Measurements from ENCODE around the gene RPA1. TPM values are rescaled to one million over a fixed set of nuclear protein-coding genes. Genes with fewer than 3 reads are reported as not detected.
"Not testable (repeated sequence)": the region's sequence is repeated elsewhere in the genome, so short reads cannot be mapped to it uniquely, and the experiment has no call there.

Gene RPA1
- polyA plus RNA-seq, 3 donors: 101 to 135 (median 131) TPM

DNA sequence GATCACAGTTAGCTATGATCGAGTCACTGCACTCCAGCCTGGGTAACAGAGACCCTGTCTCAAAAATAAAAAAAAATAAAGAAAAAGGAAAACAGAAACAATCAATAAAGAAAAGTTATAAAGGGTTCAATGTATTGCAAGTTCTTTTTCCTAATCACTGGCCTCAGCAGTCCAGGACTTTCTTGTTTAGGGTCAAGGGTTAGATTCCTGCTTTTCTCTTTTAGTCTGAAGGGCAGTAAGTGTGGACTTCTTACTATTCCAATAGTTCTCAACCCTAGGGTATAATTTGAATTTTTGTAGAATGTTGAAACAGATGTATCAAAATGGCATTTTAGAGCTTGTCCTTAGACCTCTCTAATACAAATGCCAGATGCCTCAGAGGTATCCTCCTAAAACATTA is 27.4 kb upstream of the RPA1 start:
- DNase-seq (ENCODE audit: extremely low read depth in 1 of 11, low read depth in 9 of 11, low spot score in 4 of 11): no peak

DNA sequence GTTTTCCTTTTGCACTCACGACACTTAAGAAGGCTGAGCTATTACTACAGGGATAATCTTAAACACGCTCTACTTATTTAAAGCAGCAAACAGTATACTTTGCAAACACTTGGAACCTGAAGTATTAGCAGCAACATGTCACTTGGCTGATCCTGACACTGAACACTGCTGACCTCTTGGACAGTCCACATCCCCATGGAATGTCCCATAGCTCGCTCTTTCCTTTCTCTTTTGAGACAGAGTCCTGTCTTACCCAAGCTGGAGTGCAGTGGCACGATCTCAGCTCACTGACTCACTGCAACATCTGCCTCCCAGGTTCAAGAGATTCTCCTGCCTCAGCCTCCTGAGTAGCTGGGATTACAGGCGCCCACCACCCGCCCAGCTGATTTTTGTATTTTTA is 26.5 kb upstream of the RPA1 start:
- DNase-seq (ENCODE audit: extremely low read depth in 1 of 11, low read depth in 9 of 11, low spot score in 4 of 11): no peak

GRCh38 chr17:1807890-1808289 is 21.9 kb upstream of the RPA1 start:
- DNase-seq (ENCODE audit: extremely low read depth in 1 of 11, low read depth in 9 of 11, low spot score in 4 of 11): no peak

- no peak for DNase-seq (ENCODE audit: extremely low read depth in 1 of 11, low read depth in 9 of 11, low spot score in 4 of 11)
Measured at GRCh38 chr17:1808644-1809043, 21.2 kb upstream of the RPA1 start.

- not testable (repeated sequence) for DNase-seq (ENCODE audit: extremely low read depth in 1 of 11, low read depth in 9 of 11, low spot score in 4 of 11)
Measured at GRCh38 chr17:1809815-1810214, 20.0 kb upstream of the RPA1 start.

- peak in 2 of 11 donors; percentile 6 to 36 for DNase-seq (ENCODE audit: extremely low read depth in 1 of 11, low read depth in 9 of 11, low spot score in 4 of 11)
Measured at GRCh38 chr17:1810450-1811103, 19.2 kb upstream of the RPA1 start.

DNA sequence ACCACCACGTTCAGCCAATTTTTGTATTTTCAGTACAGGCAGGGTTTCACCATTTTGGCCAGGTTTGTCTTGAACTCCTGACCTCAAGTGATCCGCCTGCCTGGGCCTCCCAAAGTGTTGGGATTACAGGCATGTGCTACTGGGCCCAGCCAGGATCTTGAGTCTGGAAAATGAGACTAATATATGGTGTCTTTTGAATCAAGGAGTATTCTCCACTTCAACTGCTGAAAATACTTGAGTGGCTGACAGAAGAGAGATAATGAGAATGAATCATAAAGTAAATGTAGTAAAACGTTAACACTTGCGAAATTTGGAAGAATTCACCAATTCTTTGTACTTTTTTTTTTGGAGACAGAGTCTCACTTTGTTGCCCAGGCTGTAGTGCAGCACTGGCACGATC is 16.7 kb upstream of the RPA1 start:
- DNase-seq (ENCODE audit: extremely low read depth in 1 of 11, low read depth in 9 of 11, low spot score in 4 of 11): no peak

DNA sequence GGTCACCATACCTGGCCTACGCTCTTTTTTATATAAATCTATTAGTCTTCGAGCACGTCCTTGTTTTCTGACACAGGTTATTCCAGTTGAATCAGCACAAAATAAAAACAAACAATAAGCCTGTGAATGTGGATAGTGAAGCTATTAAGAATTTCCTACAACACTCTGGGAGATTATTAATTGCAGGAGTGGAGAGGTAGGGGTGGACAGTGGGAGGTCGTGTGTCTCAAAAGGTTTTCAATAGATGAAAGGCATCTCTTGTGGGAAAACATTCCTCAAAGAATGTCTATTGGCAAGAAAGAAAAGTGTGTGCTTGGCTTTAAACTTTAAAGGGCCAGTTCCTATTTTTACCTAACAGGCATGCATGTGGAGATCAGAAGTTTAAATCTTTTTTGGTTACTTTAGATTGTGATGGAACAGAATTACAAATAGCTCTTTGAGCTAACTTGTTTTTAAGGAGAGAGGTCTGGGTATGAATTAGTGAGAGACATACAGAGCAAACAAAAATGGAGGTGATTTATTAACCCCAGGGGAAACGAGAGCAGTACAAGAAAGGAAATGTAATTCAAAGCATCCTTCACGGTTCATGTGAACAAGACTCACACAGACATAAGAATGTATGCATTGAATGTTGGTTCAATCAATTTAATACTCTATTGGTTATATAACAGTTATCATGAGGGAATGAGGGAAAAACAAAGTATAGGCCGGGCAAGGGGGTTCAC is 9.1 kb upstream of the RPA1 start:
- peak in 3 of 11 donors; percentile 9 to 31 (median 10) for DNase-seq (ENCODE audit: extremely low read depth in 1 of 11, low read depth in 9 of 11, low spot score in 4 of 11)

DNA sequence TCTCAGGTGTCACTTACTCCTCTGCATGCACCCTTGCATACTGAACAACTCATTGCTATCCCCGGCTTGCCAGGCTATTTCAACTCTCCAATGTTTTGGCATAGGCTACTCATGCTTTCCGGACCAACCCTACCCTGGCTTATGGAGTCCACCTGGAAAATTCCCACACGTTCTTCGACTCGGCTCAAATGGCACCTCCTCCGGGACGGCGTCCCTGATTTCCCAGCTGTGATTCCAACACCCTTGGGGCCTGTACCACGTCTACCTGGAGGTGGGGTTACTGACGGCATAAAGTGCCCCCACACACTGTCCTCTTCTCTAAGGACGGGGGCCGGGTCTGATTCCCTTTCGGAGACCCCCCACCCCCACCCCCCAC is 601 bp upstream of the RPA1 start:
- peak in 1 of 11 donors; percentile 5 for DNase-seq (ENCODE audit: extremely low read depth in 1 of 11, low read depth in 9 of 11, low spot score in 4 of 11)

DNA sequence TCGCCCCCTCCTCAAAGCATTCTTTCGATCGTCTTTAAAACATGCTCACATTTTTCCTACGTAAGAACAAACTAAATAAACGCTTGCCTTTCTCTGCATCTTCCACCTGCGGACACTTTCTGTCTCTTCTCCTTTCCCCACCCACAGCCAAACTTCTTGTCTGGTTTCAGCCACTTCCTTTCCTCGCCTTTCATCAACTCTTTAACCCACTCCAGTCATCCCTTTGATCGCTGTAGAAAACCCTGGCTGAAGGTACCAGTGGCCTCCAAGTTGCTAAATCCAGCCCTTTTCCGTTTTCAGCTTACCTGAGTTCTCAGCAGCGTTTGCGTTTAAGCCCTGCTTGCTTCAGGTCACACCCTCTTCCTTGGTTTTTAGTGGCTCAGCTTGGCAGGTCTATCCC is 483 bp downstream of the RPA1 start:
- DNase-seq (ENCODE audit: extremely low read depth in 1 of 11, low read depth in 9 of 11, low spot score in 4 of 11): peak in 3 of 11 donors; percentile 7 to 20 (median 12)

DNA sequence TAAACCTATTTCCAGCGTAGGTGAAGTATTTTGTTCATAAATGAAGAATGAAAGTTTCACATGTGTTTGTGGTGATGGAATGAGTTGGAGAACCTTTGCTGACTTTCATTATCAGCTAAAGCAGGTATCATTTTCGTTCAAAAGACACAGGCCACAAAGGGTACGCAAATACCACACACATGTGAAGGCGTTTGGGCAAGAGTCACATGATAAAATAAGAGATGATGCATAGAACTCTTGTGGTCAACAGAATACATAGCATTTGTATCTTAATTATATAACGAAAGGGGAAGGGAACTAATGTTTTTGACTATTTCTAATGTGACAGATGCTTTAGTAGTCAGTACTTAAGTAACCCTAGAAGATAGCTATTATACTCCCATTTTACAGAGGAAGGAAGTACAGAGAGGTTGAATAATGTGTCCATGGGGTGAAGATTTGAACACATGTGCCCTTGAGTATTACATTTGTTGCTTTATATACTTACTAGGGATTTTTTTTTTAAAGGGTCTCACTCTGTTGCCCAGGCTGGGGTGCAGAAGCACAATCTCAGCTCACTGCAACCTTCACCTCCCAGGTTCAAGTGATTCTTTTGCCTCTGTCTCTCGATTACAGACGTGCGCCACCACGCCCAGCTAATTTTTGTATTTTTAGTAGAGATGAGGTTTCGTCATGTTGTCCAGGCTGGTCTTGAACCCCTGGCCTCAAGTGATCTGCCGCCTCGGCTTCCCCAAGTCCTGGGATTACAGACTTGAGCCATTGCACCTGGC is 4.8 kb downstream of the RPA1 start:
- no peak for DNase-seq (ENCODE audit: extremely low read depth in 1 of 11, low read depth in 9 of 11, low spot score in 4 of 11)

GRCh38 chr17:1839516-1839915 is 9.7 kb downstream of the RPA1 start:
- DNase-seq (ENCODE audit: extremely low read depth in 1 of 11, low read depth in 9 of 11, low spot score in 4 of 11): no peak

- no peak for DNase-seq (ENCODE audit: extremely low read depth in 1 of 11, low read depth in 9 of 11, low spot score in 4 of 11)
Measured at GRCh38 chr17:1843947-1844346, 14.1 kb downstream of the RPA1 start.

- no peak for DNase-seq (ENCODE audit: extremely low read depth in 1 of 11, low read depth in 9 of 11, low spot score in 4 of 11)
Measured at GRCh38 chr17:1847191-1847590, 17.4 kb downstream of the RPA1 start.

DNA sequence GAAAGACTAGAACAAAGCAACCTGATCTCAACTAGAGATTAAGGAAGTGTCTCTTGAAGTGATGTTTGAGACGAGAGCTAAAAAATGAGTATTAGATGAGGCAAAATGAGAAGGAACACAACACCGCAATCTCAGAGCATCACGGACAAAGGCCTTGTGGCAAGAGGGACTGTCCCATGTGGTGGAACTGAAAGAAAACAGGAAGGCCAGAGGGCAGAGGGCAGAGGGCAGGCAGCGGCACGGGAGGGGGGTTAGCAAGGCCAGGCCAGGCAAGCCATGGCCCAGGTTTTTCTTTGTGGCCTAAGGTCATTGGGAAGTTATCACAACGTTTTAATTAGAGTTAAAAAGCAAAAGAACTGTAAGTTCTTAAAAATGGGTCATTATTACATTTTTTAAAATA is 22.5 kb downstream of the RPA1 start:
- DNase-seq (ENCODE audit: extremely low read depth in 1 of 11, low read depth in 9 of 11, low spot score in 4 of 11): no peak

GRCh38 chr17:1853698-1854097 is 23.9 kb downstream of the RPA1 start:
- no peak for DNase-seq (ENCODE audit: extremely low read depth in 1 of 11, low read depth in 9 of 11, low spot score in 4 of 11)

- DNase-seq (ENCODE audit: extremely low read depth in 1 of 11, low read depth in 9 of 11, low spot score in 4 of 11): not testable (repeated sequence)
Measured at GRCh38 chr17:1856462-1856861, 26.7 kb downstream of the RPA1 start.

GRCh38 chr17:1860978-1861377 is 31.2 kb downstream of the RPA1 start:
- no peak for DNase-seq (ENCODE audit: extremely low read depth in 1 of 11, low read depth in 9 of 11, low spot score in 4 of 11)

DNA sequence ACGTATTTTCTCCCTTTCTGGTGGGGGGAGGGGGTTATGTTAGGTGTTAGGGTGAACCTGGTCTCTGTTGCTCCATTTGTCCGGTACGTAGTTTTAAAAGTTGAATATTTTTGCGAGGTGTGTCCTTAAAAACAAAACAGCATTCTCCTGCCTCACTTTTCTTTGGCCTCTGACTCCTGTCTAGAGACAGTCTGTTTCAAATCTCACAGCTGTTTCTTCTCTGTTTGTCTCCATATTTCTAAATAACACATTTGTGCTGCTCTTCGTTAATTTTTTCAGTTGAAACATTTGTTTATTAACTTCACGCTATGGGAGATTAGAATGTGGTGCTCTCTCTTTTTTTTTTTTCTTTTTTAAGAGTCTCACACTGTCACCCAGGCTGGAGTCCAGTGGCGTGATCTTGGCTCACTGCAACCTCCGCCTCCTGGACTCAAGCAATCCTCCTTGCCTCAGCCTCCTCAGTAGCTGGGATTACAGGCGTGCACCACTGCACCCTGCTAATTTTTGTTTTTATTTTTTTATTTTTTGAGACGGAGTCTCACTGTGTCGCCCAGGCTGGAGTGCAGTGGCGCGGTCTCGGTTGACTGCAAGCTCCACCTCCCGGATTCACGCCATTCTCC is 31.7 kb downstream of the RPA1 start:
- DNase-seq (ENCODE audit: extremely low read depth in 1 of 11, low read depth in 9 of 11, low spot score in 4 of 11): no peak

Measured in renal cortex interstitium (tissue), 11 donors.